HL-60 (cell line): ENCODE measurements around the gene TBX10.

Experiments used
- CTCF ChIP-seq: IDR thresholded peaks from one replicate; pipeline ENCODE4 v1.5.1; 2011; ENCODE audit warnings: low read length, control low read depth, inconsistent platforms; ENCODE audit not compliant: insufficient read depth
- GABPA ChIP-seq: IDR thresholded peaks from 2 replicates; pipeline ENCODE4 v1.6.1; 2012; ENCODE audit warnings: low read depth
- POLR2AphosphoS5 ChIP-seq: IDR thresholded peaks from 2 replicates; pipeline ENCODE4 v1.6.1; 2012; ENCODE audit warnings: low read depth
- REST ChIP-seq: IDR thresholded peaks from 2 replicates; pipeline ENCODE4 v1.6.1; 2012; ENCODE audit warnings: low read depth; ENCODE audit not compliant: insufficient replicate concordance
- SPI1 ChIP-seq: IDR thresholded peaks from 2 replicates; pipeline ENCODE4 v1.6.1; 2012; ENCODE audit warnings: low read depth, mild to moderate bottlenecking, borderline replicate concordance

- TF ChIP-seq CTCF (no peak), GABPA (no peak), POLR2AphosphoS5 (no peak), REST (no peak), SPI1 (no peak)
Observed at GRCh38 chr11:67631411-67631810, 8.2 kb downstream of the TBX10 start.
